Measurements from ENCODE around the gene TANGO6.

GRCh38 chr16:68798398-68798797 is 44.9 kb upstream of the TANGO6 start:
- TF ChIP-seq CTCF (IDR thresholded peaks at IDR 0.05) (no peak), ELK1 (IDR thresholded peaks at IDR 0.05; ENCODE audit: low read depth, low read length) (no peak), CEBPB (IDR thresholded peaks at IDR 0.05) (no peak), SMC3 (IDR thresholded peaks at IDR 0.05) (no peak), CBX8 (IDR thresholded peaks at IDR 0.05) (no peak), MAFK (IDR thresholded peaks at IDR 0.05; ENCODE audit: partially characterized antibody) (no peak), ZFP36 (IDR thresholded peaks at IDR 0.05; ENCODE audit: borderline replicate concordance, partially characterized antibody) (no peak)
